NOMO-1 treated with dmso at 0.1 percent for 144 hours (cell line): ENCODE results near the gene SMYD3.

Experiments used
- DNase-seq: peaks from one replicate; lab custom pipeline; 2025; ENCODE audit not compliant: unreplicated experiment; lab: John Stamatoyannopoulos, UW

The SMYD3 gene

DNA sequence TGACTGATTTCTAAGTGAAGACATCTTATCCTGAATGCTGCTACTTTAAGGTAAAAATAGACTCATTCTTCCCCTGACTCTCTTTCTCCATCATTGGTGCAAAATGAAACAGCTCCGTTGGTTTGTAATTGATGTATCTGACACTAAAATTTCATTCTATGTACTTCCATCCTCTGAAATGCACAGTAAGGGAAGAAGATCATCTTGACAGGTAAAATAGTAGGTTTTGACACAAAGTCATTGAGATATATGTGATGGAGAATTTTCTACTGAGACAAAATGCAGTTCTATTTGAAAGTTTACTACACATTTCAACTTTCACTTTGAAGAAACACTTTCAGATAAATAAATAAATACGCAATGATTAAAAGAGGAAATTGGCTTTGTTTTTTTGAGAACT lies 348.9 kb downstream of the SMYD3 start:
- DNase-seq: no peak

- DNase-seq: peak; percentile 54
These were observed 349.6 kb downstream of the SMYD3 start for GRCh38 chr1:246157516-246157915.

DNA sequence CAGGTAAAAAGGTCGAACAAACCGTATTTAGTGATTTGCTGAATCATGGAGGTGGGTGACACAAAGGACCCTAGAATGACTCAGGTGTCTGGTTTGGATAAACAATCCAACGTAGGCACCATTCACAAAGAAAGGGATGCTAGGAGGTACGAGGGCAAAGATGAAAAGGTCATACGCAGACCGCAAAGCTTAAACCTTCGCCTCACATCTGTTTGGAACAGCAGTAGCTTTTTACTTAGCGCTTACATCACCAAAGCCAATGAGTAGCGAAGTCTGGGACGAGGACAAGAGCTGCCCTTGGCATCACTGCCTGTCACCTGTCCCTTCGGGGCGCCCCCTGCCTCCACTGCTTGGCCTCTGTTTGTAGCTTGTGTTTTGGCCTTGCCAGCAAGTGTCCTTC lies 350.2 kb downstream of the SMYD3 start:
- no peak for DNase-seq

DNA sequence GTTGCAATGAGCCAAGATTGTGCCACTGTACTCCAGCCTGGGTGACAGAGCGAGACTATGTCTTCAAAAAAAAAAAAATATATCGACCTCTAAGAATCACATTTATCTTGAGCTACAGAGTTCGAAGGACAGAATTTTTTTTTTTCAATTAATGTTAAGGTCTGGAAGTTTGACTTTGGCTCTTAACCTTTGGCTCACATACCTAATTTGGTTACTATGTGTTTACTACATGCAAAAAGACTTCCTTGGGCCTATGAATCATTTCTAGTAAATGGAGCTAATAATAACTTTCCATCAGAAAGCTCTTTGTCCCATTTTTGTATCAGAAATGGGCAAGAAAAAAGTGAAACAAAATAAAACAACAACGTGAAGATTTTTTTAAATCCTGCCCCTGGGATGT lies 351.2 kb downstream of the SMYD3 start:
- DNase-seq: no peak

- DNase-seq: peak; percentile 10
These were observed 353.3 kb downstream of the SMYD3 start for GRCh38 chr1:246153796-246154212.

GRCh38 chr1:246152986-246153431 lies 354.1 kb downstream of the SMYD3 start:
- DNase-seq: no peak

- DNase-seq: no peak
These were observed 355.2 kb downstream of the SMYD3 start for GRCh38 chr1:246151796-246152434.

DNA sequence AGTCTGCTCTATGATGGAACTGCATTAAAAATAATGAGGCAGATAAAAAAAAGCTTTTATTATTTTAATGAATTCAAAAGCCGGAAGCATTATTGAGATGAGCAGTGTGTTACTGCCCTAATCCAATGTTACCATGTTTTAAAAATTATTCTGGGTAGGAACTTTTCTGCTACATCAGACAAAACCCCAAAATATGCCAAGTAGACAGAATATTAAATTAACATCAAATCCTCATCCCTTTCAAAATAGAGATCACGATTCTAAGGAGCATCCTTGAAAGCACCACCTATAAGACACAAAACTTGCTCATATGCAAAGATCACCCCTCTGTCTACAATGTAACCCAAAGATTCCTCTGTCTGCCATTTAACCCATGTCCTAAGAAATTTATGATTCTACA lies 357.5 kb downstream of the SMYD3 start:
- DNase-seq: no peak

DNA sequence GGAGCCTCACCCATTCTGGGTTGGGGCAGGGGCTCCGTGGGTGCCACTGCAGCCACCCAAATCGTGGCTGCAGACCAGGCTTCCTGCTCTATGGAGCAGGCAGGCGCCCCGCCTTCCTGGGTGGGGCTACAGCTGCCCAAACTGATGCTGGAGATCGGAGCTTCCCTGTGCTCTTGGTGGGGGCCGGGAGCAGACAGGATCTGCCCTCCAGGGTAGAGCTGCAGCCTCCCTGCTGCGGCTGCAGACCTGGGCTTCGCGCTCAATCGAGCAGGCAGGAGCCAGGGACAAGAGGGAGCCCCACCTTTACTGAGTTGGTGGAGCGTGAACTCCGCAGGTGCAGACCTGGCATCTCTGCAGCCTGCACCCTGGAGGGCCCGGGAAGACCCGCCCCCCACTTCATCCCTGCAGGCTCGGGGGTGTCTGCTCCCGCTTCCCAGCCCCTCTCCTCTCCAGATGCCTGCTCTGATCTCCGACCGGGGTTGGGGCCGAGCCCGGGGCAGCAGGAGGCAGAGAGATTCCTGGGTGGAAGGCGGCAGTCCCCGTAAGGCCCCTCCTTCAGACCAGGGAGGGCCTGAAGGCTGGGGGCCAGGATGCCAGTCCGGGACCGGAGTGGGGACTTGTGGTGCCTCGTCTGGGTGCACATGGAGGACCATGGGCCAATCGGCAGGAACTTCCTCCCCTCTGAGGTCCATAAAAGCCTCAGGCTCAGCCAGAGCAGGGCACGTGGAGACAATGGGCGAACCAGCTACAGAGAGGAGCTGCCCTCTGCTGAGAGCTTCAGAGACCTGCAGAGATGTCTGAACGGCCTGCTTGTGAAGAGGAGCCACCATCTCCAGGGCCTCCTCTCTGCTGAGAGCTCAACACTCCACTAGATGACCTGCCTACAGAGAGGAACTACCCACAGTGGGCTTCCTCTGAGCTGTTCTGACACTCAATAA lies 359.3 kb downstream of the SMYD3 start:
- DNase-seq: no peak

- DNase-seq: no peak
These were observed 360.1 kb downstream of the SMYD3 start for GRCh38 chr1:246146804-246147523.

DNA sequence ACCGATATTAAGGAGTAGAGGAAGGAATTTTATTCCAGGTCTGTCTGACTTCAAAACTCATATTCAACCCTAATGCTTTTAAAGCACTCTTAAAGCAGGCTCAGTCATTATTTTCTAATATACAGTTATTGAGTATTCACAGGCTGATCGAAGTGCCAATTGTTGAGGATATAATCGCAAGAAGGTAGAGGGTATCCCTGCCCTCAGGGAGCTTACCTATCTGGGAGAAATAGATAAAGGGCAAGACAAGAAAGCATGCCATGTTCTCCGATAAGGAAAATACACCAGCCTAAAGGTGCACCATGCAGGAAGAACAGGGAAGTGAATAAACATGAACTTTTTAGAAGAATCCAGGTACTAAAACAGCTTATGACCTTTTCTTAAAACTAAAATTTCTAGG lies 361.2 kb downstream of the SMYD3 start:
- DNase-seq: no peak

DNA sequence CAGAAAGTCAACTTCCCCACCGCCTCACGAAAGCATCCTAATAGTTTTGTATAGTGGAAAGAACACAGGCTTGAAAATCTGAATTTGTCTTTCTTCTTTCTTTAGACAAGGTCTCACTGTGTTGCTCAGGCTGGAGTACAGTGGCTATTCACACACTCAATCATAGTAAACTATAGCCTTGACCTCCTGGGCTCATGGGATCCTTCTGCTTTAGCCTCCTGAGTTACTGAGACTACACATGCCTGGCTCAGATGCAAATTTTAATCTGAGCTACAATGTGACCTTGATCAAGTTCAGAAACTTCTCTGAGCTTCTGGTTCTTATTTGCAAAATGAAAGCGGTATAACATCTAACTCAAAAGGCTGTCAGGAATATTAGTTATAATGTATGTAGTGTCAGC lies 362.1 kb downstream of the SMYD3 start:
- no peak for DNase-seq

GRCh38 chr1:246142320-246142893 lies 364.7 kb downstream of the SMYD3 start:
- no peak for DNase-seq

DNA sequence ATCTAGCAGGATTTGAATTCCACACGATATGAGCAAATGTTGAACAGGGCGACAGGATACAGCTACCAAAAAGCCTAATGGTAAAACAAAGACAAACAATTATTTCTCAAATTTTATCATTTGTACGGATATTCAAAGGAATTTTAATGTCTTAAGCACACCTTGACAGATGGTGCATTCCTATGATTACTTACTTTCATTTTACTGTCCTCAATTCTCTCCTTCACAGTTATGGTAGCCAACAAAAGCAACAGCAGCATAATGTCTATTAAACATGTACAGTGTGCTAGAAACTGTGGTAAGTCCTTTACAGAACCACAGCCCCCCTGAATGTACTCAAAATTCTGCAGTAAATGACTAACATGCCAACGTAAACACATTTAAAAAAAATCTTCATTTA lies 365.8 kb downstream of the SMYD3 start:
- no peak for DNase-seq

- DNase-seq: no peak
These were observed 367.3 kb downstream of the SMYD3 start for GRCh38 chr1:246139745-246140182.

DNA sequence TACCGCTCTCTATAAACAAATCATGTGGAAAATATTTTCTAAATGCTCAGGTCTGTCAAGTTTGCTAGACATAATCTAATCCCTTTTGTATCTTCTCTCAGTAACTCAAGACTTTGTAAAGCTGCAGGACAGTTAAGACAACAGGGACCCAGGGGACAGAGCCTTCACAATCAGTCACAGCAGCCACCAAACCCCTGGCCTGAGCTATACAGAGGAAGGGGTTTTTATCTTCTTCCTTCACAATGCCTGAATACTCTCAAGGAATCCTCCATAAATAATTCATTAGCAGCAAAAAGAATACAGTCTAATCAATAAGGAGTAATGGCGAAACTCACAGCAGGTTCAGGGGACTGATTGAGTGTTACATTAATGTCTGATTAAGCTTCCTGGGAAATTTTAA lies 368.3 kb downstream of the SMYD3 start:
- DNase-seq: no peak

- no peak for DNase-seq
These were observed 370.6 kb downstream of the SMYD3 start for GRCh38 chr1:246136477-246136876.

DNA sequence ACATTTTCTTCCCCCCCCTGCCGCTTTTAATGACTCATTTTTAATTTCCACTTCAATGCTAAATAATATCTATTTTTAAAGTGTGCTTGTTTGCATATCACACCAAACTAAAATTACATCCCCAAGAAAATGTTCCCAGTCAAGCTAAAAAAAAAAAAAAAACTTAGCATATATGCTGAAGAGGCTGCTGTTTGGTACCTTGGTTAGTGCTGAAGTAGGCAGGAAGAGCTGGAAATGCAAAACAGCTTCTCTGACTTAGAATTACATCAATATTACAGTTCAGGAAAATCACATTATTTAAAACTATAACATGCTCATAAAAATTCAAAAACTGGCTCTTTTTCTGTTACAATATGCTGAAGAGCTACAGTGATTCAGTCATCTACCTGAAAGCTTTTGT lies 372.3 kb downstream of the SMYD3 start:
- DNase-seq: no peak

DNA sequence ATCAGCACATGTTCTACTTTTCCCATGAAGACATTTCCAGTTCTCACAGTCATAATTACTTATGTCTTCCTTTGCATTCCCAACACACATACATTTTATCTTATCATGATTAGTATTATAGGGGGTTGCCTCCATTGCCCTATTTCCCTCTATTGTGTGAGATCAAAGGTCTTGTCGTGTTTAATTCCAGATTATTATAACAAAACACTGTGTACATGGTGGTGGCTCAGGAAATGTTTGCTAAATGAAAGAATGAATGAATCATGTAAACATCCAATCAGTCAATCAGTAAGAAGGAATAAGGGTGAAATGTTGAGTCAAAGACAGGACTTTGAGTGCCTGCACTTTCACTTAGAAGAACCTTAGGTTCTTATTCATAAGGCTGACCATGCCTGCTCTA lies 376.0 kb downstream of the SMYD3 start:
- no peak for DNase-seq

DNA sequence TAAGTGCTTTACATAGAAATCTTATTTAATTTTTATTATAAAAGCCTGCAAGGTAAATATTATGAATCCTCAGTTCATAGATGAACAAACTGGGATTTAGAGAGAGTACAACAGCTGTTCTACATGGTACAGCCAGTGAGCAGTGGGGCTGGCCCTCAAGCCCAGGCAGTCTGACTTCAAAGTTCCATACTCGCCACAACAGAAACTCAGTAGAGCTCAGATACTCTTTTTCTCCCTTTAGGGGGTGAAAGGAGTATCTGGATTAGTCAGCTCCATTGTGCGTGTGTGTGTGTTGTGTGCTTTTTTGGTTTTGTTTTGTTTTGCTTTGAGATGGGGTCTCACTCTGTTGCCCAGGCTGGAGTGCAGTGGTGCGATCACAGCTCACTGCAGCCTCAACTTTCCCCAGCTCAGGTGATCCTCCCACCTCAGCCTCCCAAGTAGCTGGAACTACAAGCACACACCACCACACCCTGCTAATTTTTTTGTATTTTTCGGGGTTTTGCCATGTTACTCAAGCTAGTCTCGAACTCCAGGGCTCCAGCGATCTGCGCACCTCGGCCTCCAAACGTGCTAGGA lies 378.5 kb downstream of the SMYD3 start:
- no peak for DNase-seq

GRCh38 chr1:246126580-246126979 lies 380.5 kb downstream of the SMYD3 start:
- DNase-seq: no peak
